GM21786 (cell line): Measurements from ENCODE around the gene CDC42BPG.
"Not testable (repeated sequence)": the region's sequence is repeated elsewhere in the genome, so short reads cannot be mapped to it uniquely, and the experiment has no call there.

Source experiments
- ATAC-seq: cut with Tn5 transposase; IDR thresholded peaks from one replicate; pipeline ENCODE4 v1.9.1; 2021; ENCODE audit not compliant: unreplicated experiment

The CDC42BPG gene

DNA sequence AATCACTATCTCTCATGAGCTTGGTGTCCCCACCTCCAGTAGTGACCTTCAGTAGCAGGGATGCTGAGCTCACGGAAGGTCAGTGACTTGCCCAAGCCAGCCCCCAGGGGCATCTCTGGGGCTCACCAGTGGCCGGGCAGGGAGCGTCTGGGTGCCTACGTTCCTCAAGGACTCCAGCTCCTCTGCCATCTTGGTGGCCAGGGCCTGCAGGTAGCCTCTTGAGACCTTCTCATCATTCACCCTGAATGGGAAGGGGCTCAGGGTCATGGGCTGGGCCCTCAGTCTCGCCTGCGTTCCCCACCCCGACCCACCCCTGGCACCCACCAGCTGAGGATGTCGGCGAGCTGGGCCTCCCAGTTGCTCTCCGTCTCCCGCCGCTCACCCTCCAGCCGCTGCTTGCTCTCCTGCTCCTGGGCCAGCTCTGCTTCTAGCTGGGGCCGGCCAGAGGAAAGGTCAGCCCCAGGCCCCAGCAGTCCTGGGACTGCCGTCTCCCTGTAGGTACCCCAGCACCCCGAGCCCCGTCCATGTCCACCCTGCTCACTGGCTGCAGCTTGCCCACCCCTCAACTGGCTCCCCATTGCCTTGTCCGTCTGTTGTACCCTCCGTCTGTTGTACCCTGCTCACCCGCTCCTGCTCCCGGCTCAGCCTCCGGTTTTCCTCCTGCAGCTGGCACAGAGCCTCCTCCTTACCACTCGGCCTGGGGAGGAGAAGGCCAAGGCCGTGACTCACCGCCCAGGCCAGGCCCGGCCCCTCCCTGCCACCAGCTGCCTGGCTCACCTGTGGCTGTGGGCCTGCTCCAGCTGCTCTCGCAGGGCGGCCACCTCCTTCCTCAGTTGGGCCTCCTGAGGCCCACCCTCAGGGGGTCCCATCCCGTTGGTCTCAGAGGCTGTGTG is 9.5 kb downstream of the CDC42BPG start:
- no peak for ATAC-seq

DNA sequence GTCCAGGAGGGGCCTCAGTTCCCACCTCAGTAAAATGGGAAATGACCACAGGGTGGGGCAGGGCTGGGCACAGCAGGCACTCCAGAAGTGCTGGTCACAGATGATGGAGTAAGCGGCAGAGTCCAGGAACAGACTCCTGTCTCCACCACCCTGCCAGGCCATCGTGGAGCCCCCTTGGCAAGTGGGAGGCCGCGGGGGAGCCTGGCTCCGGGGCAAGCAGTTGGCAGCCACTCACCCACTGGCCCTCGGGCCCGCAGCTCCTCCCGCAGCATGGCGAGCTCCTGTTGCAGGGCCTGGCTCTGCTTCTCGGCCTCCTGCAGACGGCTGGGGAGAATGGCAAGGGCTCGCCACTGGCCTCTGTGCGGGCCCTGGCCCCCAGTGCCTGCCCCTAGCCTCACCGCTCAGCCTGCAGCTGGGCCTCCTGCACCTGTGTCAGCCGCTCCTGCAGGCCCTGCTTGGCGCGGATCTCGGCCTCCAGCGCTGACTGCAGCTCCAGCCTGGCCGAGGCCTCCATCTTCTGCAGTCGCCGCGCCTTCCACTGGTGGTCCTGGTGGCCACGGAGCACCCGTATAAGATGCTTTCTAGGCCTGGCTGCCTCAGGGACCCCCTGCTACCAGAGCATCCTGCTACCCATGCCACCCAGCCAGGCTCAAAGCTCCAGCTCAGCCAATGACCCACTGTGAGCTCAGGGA is 10.3 kb downstream of the CDC42BPG start:
- no peak for ATAC-seq

DNA sequence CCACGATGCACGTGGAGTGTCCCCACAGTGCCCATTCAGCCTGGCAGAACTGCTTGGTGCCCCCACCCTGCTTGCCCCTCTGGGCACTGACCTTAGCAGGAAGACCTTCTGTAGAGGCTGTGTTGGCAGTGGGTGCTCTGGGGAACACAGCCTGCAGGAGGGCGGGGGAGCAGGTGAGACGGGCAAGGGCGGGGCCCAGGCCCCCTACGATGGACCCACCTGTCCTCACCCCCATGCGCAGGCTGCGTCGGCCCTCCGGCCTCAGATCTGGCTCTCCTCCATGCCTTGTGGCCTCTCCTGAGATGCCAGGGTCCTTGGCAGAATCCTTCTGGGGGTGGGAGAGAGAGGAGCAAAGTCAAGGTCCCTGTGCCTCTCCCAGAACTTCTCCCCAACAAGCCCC is 10.9 kb downstream of the CDC42BPG start:
- ATAC-seq: no peak

DNA sequence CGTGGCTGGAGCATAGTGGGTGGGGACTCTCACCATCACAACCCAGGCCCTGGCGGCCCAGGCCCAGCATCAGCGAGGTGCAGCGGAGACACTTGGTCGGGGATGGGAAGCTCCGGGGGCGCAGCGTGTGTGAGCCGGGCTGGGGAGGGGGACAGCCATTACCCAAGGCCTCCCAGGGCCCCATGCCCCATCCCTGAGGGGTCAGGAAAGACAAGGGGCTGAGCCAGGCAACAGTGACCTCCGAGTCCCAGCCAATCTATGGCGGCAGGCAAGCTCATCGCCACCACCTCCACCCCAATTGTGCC is 11.3 kb downstream of the CDC42BPG start:
- ATAC-seq: no peak

DNA sequence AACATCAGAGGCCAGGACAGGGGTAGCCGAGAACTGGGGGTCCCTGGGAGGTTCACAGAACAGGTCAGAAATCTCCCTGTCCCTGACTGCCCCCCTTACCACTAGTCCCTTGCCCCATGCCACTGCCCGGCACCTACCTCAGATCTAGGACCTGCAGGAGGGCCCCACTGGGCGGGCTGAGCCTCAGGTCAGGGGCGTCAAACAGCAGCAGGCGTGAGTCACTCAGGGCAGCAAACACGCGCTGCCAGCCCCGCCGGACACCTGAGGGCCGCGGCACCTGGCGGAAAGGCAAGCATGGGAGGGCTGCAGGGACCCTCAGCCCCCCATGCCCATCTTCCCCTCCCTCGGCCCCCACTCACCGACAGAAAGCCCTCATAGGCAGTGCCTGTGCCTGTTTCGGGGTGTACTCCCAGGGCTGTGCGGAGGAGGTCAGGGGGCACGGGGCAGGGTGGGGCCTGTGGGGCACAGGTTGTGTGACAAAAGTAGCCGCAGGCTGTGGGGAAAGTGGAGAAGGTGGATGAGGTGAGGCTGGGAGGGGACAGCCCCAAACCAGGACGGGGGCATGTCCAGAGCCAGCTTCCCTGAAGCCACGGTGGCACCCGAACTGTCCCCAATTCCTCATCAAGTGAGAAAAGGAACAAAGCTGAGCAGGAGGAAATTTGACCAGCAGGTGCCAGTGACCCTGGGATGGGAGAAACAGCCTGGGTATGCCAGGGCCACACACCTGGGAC is 11.8 kb downstream of the CDC42BPG start:
- ATAC-seq: no peak

DNA sequence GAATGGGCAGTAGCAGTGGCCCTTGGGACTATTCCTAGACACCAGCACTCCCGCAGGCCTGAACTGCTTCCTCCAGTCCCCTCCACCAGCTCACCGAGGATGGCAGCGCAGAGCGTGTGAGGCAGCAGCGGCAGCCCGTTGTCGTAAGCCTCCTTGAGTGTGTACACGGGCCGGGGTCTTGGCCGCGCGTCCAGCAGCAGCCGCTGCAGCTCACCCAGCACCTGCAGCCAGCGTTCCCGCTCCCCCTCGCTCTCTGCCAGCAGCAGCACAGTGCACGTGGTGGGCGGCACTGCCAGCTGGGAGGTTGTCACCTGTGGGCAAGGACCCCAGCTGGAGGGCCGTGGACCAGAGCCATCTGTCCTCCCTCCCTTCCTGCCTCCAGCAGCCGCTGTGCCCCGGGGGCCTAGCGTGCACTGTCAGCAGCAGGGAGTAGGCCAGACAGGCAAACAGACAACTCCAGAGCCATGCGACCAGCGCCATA is 13.0 kb downstream of the CDC42BPG start:
- ATAC-seq: no peak

DNA sequence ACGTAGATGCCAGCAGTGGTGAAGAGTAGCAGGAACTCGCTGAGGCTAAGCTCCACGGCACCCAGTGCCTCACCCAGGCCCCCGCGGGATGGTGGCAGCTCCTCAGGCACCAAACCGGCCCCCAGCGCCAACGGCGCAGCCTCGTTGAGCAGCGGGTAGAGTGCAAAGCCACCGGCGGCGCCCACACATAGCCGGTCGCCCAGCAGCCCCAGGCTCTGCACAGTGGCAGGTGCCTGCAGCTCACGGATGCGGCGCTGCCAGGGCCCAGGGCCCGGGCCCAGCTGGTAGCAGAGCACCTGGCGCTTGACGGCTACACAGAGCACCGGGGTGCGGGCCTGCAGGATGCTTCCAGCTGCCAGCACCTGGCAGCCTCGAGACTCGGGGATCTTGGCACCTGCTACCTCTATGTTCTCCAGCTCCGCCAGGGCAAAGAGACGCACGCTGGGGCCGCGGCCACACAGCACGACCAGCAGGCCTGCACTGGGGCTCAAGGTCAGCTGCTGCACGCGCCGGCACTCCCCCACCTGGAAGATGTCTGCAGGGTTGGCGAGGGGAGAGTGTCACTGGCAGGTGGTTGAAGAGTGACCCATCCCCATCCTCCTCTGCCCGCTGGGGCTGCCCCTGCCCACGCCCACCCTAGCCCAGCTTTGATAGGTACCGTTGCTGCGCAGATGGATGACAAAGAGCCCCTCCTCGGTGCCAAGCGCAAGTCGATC is 14.8 kb downstream of the CDC42BPG start:
- no peak for ATAC-seq

DNA sequence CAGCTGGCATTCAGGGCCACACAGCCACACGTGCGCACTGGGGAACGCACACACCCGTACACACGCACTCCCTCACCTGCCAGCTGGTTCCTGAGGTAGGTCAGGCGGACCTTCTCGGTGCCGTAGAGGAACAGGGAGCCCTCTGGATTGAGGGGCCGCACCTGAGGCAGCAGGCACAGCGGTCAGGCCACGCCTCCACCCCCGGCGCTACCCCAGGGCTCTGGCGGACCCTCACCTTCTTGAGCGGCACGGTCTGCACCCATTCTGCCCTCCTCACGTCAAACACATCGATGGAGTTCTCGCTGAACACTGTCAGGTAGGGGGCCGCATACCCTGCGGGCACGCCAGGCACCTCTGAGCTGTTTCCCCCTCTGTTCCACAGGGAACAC is 17.0 kb downstream of the CDC42BPG start:
- no peak for ATAC-seq

DNA sequence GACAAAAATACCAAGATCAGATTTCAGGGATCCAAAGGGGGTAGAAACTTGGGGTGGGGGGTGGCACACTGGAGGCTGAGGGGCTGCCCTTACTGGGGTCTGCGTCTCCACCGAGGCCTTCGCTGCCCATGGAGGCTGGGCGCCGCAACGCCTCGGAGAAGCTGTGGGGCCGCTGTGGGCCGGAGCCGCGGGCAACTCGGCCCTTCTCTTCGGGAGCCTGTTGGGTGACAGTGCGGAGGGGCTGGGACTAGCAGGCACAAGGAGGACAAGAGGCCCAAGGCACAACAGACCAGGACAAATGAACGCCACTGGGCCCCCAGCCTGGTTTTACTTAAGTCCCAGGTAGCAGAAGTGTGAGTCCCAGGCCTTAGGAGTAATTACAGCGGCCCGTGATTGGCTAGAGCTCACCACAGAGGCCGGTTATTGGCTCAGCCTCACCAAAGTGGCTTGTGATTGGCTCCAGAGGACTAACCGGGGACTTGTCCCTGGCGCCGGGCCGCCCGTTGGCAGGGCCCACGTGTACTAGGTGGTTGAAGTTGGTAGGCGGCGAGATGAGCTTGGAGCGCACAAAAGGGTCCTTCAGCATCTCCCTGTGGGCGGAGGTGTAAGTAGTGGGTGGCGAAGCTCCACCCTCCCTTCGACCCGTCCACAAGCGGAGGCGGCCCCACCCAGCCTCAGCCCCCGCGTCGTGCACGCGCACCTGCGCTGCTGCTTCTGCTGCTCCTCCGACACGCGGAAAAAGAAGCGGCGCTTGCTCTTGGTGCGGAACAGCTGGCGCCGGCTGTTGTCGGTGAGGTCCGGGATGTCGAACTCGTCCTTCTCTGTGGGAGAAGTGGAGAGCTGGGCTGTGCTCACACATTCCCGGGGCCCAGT is 17.6 kb downstream of the CDC42BPG start:
- no peak for ATAC-seq

DNA sequence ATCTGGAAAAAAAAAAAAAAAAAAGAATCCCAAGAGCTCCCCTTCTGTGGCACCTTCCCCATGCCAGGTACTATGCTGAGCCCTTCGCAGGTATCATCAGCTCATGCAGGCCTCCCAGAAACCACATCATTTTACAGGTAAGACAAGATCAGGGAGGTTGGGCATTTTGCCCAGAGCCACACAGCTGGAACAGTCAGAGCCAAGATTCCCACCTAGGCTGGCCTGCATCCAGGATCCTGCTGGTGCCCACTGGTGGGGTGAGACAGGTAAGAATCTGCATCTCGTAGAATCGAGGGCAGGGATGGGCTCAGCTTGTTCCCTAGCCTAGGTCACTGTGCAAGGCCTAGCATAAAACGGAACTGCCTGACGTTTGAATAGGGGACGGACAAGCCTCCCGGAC is 18.4 kb downstream of the CDC42BPG start:
- no peak for ATAC-seq

DNA sequence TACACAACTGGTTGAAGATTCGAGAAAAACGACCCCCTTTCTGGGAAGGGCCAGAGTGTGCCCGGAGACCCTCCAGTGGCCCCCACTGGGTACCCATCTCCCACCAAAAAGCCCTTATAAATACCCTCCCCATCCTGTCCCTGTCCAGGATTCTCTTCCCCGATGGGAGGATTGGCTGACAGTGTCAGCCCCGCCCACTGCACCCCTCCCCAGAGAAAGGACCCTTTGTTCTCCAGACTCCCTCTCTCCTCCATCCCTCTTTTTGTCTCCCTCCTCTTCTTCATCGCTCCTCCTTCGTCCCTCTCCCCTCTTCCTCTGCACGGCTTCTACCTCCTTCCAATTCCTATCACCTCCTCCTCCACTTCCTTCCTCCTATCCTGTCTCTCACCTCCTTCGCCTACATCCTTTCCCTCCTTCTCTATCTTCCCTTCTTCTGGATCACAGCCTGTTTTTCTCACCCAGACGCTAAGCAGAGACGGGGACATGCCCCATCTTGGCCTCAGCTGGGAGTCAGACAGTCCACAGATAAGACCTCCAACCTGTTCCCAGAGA is 20.8 kb downstream of the CDC42BPG start:
- ATAC-seq: no peak

DNA sequence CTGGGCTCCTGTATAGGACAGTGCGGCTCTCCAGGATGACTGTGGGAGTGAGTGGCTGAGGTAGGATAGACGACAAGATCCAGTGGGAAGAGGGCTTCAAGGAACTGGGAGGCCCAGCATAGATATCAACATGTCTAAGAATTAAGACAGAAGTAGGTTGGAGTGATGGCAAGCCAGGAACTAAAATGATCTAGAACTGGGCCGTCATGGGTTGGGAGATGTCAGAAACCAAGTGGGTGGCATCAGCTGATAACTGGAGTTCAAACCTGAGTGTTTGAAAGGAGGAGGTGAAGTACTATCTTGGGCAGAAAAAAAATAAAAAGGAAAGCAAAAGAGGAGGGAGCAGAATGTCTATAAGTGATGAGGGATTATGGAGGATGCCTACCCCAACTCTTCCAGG is 27.0 kb downstream of the CDC42BPG start:
- ATAC-seq: no peak

DNA sequence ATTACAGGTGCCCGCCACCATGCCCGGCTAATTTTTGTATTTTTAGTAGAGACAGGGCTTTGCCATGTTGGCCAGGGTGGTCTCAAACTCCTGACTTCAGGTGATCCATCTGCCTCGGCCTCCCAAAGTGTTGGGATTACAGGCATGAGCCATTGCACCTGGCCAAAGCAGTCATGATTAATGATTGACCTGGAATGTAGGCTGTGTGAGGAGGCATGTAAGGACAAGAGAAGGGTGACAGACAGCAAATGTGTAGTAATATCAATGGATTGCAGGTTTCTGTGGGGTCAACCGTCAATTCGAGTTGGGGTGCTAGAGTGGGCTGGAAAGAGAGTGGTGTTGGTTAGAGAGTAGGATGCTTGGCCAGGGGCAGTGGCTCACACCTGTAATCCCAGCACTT is 29.0 kb downstream of the CDC42BPG start:
- not testable (repeated sequence) for ATAC-seq

DNA sequence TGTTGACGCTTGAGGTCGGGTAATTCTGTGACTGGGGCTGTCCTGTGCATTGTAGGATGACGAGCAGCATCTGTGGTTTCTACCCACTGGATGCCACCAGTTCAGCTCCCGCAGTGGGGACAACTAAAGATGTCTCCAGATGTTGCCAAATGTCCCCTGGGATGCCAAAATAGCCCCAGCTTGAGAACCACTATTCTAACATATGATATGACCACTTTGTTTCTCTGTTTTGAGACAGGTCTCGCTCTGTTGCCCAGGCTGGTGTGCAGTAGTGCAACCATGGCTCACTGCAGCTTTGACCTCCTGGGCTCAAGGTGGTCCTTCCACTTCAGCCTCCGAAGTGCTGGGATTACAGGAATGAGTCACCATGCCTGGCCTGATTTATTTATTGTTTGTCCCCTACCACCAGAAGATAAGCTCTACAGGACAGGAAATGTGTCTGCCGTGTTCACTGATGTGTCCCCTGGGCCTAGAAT is 29.7 kb downstream of the CDC42BPG start:
- ATAC-seq: peak; percentile 67

DNA sequence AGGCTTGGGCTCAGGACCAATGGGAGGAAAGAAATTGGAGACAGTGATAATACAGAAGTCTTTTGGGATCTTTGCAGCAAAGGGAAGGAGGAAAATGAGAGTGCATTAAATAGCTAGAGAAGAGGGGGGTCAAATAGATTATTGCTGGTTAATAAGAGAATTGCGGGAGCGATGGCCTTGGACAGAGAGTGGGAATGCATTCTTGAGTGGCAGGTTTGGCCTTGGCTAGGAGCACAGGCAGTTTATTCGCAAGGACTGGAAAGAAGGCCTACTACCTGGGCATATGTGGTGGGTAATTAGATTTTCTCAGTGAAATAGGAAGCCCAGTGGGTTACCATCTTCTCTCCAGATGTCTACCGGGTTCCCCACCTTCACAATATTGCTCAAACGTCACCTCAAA is 30.6 kb downstream of the CDC42BPG start:
- ATAC-seq: no peak

DNA sequence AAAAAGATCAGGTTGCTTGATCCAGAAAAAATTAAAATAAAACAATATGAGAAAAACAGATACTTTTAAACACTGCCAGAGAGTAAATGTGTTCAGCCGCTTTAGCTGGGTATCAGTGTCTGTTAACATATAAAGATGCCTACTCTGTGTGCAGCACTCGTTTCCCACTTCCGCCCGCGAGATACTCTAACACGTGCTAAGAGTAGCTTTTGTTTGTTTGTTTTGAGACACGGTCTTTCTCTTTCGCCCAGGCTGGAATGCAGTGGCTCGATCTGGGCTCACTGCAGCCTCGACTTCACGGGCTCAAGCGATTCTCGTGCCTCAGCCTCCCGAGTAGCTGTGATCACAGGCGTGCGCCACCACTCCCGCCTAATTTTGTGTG is 33.6 kb downstream of the CDC42BPG start:
- ATAC-seq: no peak

DNA sequence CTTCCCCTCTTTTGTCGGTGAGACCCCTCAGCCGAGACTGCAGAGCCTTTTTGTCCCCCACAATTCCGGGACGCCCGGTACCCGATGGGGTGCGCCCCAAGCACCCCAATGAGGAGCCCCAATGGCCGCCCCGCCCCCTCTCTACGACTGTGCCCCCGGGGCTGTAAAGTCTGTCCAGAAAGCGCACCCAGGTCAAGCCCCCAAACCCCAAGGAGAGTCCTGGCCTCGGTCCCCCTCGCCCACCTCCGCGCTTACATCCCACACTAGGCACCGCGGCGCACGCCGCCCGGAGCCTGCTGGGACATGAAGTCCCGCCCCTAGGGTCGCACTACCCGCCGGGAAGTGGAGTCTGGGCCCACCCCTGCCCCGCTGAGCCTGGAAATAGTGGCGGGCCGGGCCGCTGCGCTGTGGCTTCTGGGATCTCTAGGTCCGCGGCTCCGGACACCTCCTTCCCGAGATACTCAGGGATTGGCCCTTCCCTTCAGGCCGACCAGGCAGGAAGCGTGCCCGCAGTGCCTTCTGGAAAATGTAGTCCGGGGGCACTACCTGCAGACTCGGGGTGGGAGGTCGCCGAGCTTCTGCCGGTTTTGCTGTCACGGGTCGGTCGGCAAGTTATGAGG is 34.1 kb downstream of the CDC42BPG start, which contains the start of gene MEN1:
Gene MEN1, minus strand, starts transcription at position 281 of the 620 bp plus-strand sequence. CDS start 442 bp downstream, outside the sequence.
- peak; percentile 50 for ATAC-seq

DNA sequence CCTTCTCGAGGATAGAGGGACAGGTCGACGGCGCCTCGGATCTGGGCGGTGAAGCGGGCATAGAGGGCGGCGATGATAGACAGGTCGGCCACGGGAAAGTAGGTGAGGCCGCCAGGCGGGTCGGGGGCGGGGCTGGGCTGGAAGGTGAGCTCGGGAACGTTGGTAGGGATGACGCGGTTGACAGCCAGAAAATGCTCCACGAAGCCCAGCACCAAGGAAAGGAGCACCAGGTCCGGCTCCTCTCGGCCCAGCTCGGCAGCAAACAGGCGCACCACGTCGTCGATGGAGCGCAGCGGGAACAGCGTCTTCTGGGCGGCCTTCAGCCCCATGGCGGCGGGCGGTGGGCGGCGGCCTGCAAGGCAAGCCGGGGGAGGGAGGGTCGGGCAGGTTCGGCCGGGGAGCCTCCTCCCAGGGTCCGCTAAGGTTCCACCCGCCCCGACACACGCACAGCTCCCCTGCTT is 34.6 kb downstream of the CDC42BPG start:
- ATAC-seq: no peak

DNA sequence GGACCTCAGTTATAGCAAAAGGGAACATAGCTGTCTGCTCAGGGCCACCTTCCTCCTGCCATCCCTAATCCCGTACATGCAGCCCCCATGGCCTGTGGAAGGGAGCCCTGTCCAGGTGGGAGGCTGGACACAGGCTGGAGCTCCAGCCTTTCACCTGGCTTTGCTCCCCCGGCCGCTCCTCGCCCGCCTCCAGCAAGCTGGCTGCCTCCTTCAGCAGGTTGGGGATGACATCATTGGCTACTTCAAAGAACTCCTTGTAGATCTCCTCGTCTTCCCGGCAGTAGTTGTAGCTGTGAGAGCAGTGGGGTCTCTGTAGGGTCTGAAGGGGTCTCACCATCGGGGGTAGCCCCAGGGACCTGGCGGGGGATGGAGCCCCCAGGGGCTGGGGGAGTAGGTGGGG is 39.0 kb downstream of the CDC42BPG start:
- no peak for ATAC-seq
